Retinal pigment epithelial cell (primary cell): ENCODE results near the gene CCDC28B.

Source experiments
- DNase-seq: peaks from one replicate; pipeline ENCODE4 v3.0.0-alpha.2; 2010; ENCODE audit warnings: low read depth
- H3K4me3 ChIP-seq: 2 replicates; pipeline ENCODE4 v1.5.1; 2011; ENCODE audit warnings: mild to moderate bottlenecking, low read length, control low read depth, moderate library complexity
- TF ChIP-seq, protein P1 (sequence below): conservative IDR thresholded peaks from 2 replicates; pipeline ENCODE4 v1.5.1; 2011; ENCODE audit warnings: low read depth, low read length, control low read depth, inconsistent platforms

The CCDC28B gene

DNA sequence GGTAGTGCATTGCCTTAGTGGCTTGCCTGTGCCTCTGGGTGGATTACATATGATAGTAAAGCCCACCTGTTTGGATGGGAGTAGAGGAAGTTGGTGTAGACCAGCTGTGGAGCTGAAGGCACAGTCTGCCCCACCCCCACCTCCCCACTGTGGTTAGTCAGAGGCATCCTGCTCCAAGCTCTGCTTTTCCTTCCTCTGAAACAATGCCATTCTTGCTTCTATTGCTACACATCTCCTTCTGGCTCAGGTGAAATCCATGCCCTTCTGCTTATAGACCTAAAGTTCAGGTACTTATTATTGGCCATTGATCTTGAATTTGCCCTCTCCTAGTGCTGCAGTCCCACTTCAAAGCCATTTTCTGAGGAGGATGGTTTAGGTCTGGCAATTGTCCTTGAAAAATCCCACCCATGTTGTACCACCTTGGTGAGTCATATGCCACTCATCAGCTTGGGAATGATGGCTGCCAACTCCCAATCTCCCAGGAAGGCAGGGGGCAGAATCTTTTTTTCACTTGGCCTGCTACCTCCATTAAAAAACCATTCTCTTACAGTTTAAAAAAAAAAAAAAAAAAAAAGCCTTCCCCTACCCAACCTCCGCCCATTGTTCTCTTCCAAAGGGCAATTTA, 27.7 kb upstream of the CCDC28B start:
- no peak overlapping the region for H3K4me3 ChIP-seq
- TF ChIP-seq, protein P1, sequence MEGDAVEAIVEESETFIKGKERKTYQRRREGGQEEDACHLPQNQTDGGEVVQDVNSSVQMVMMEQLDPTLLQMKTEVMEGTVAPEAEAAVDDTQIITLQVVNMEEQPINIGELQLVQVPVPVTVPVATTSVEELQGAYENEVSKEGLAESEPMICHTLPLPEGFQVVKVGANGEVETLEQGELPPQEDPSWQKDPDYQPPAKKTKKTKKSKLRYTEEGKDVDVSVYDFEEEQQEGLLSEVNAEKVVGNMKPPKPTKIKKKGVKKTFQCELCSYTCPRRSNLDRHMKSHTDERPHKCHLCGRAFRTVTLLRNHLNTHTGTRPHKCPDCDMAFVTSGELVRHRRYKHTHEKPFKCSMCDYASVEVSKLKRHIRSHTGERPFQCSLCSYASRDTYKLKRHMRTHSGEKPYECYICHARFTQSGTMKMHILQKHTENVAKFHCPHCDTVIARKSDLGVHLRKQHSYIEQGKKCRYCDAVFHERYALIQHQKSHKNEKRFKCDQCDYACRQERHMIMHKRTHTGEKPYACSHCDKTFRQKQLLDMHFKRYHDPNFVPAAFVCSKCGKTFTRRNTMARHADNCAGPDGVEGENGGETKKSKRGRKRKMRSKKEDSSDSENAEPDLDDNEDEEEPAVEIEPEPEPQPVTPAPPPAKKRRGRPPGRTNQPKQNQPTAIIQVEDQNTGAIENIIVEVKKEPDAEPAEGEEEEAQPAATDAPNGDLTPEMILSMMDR: no peak
- no peak for DNase-seq

DNA sequence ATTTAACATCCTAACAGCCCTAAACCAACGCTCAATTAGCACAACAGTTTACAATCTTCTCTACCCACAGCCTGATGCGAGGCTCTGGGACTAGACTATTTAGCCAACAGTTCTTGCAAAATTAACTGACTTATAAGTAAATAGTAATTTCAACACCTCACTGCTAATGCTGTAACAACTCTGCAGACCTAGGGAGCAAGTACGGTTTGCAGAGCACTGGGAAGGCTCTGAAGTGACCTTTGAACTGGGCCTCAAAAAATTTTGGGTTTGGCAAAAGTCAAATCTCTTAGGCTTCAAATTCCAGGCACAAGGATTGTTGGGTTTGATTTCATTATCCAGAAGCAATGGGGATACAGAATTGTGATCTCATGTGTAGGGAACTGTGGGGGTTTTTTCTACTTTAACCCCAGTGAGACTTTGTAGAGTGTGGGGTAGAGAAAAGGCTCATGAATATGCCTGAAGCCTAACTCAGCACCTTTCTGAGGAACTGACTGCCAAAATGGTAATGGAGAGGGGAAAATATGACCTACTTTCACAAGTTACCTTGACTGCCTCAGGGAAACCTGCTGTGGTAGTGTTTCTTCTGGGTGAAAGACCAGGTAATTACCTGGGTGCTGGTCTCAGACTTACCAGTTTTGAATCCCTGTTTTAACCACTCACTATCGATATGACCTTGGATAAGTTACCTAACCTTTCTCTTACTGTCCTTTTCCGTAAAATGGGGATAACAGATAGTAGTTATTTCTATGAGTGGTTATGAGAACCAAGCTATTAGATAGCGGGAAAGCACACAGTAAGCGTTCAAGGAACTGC, 21.8 kb upstream of the CCDC28B start:
- H3K4me3 ChIP-seq: no peak overlapping the region
- DNase-seq: no peak
- TF ChIP-seq, protein P1: no peak

- DNase-seq: no peak
- peak overlapping the region; percentile 46 for H3K4me3 ChIP-seq
- TF ChIP-seq, protein P1: no peak
Observed at GRCh38 chr1:32179193-32179442, 21.3 kb upstream of the CCDC28B start.

- peak; percentile 56 for DNase-seq
- TF ChIP-seq, protein P1: no peak
- H3K4me3 ChIP-seq: peak within 1 kb of the TSS; percentile 66
Observed at GRCh38 chr1:32179443-32180185, 20.8 kb upstream of the CCDC28B start, which contains the start of gene TXLNA. Gene TXLNA, plus strand, starts transcription at chr1:32179675. Its CDS starts 671 bp downstream, at chr1:32180346.

GRCh38 chr1:32180186-32181060, 20.0 kb upstream of the CCDC28B start:
- peak; percentile 23 for DNase-seq
- peak overlapping the region; percentile 66 for H3K4me3 ChIP-seq
- TF ChIP-seq, protein P1: no peak

DNA sequence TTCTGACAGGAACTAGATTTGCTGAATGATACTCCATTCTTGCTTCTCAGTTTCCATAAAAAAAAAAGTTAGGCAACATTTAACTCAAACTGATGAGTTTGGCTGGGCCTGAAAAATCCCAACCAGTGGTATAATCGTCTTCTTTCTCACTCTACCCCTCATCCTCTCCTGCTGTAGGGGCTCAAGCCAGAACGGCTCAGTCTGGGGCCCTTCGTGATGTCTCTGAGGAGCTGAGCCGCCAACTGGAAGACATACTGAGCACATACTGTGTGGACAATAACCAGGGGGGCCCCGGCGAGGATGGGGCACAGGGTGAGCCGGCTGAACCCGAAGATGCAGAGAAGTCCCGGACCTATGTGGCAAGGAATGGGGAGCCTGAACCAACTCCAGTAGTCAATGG, 19.3 kb upstream of the CCDC28B start:
- DNase-seq: no peak
- TF ChIP-seq, protein P1: no peak
- peak overlapping the region; percentile 66 for H3K4me3 ChIP-seq
